Measurements from ENCODE around the gene MRGPRD. TPM values are rescaled to one million over a fixed set of nuclear protein-coding genes. Genes with fewer than 3 reads are reported as not detected.

Gene MRGPRD
- total and polyA plus RNA-seq, 2 of the 8 experiments (the other 6 are each of a cell fraction or from before 2014, with no cell fraction given): not detected

GRCh38 chr11:68932358-68932757 is 48.4 kb downstream of the MRGPRD start (continued):
- no peak for TF ChIP-seq SRF (IDR thresholded peaks at IDR 0.05; ENCODE audit: low read depth, low read length)
- TF ChIP-seq, protein P1, sequence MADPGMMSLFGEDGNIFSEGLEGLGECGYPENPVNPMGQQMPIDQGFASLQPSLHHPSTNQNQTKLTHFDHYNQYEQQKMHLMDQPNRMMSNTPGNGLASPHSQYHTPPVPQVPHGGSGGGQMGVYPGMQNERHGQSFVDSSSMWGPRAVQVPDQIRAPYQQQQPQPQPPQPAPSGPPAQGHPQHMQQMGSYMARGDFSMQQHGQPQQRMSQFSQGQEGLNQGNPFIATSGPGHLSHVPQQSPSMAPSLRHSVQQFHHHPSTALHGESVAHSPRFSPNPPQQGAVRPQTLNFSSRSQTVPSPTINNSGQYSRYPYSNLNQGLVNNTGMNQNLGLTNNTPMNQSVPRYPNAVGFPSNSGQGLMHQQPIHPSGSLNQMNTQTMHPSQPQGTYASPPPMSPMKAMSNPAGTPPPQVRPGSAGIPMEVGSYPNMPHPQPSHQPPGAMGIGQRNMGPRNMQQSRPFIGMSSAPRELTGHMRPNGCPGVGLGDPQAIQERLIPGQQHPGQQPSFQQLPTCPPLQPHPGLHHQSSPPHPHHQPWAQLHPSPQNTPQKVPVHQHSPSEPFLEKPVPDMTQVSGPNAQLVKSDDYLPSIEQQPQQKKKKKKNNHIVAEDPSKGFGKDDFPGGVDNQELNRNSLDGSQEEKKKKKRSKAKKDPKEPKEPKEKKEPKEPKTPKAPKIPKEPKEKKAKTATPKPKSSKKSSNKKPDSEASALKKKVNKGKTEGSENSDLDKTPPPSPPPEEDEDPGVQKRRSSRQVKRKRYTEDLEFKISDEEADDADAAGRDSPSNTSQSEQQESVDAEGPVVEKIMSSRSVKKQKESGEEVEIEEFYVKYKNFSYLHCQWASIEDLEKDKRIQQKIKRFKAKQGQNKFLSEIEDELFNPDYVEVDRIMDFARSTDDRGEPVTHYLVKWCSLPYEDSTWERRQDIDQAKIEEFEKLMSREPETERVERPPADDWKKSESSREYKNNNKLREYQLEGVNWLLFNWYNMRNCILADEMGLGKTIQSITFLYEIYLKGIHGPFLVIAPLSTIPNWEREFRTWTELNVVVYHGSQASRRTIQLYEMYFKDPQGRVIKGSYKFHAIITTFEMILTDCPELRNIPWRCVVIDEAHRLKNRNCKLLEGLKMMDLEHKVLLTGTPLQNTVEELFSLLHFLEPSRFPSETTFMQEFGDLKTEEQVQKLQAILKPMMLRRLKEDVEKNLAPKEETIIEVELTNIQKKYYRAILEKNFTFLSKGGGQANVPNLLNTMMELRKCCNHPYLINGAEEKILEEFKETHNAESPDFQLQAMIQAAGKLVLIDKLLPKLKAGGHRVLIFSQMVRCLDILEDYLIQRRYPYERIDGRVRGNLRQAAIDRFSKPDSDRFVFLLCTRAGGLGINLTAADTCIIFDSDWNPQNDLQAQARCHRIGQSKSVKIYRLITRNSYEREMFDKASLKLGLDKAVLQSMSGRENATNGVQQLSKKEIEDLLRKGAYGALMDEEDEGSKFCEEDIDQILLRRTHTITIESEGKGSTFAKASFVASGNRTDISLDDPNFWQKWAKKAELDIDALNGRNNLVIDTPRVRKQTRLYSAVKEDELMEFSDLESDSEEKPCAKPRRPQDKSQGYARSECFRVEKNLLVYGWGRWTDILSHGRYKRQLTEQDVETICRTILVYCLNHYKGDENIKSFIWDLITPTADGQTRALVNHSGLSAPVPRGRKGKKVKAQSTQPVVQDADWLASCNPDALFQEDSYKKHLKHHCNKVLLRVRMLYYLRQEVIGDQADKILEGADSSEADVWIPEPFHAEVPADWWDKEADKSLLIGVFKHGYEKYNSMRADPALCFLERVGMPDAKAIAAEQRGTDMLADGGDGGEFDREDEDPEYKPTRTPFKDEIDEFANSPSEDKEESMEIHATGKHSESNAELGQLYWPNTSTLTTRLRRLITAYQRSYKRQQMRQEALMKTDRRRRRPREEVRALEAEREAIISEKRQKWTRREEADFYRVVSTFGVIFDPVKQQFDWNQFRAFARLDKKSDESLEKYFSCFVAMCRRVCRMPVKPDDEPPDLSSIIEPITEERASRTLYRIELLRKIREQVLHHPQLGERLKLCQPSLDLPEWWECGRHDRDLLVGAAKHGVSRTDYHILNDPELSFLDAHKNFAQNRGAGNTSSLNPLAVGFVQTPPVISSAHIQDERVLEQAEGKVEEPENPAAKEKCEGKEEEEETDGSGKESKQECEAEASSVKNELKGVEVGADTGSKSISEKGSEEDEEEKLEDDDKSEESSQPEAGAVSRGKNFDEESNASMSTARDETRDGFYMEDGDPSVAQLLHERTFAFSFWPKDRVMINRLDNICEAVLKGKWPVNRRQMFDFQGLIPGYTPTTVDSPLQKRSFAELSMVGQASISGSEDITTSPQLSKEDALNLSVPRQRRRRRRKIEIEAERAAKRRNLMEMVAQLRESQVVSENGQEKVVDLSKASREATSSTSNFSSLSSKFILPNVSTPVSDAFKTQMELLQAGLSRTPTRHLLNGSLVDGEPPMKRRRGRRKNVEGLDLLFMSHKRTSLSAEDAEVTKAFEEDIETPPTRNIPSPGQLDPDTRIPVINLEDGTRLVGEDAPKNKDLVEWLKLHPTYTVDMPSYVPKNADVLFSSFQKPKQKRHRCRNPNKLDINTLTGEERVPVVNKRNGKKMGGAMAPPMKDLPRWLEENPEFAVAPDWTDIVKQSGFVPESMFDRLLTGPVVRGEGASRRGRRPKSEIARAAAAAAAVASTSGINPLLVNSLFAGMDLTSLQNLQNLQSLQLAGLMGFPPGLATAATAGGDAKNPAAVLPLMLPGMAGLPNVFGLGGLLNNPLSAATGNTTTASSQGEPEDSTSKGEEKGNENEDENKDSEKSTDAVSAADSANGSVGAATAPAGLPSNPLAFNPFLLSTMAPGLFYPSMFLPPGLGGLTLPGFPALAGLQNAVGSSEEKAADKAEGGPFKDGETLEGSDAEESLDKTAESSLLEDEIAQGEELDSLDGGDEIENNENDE (IDR thresholded peaks at IDR 0.05; ENCODE audit: insufficient replicate concordance, low read length): no peak
- no peak for TF ChIP-seq CEBPB (IDR thresholded peaks at IDR 0.05; ENCODE audit: low read depth, low read length)
- TF ChIP-seq CBX5 (IDR thresholded peaks at IDR 0.05; ENCODE audit: low read depth, low read length): no peak
- TF ChIP-seq NRF1 (IDR thresholded peaks at IDR 0.05; ENCODE audit: low read depth, low read length): no peak
- no peak for TF ChIP-seq MAX (IDR thresholded peaks at IDR 0.05)
- TF ChIP-seq SP2 (IDR thresholded peaks at IDR 0.05; ENCODE audit: low read length): no peak
- TF ChIP-seq SUZ12 (IDR thresholded peaks at IDR 0.05; ENCODE audit: low read length): no peak

All from H1 (cell line).